CD4-positive, alpha-beta T cell treated with Interleukin-17A for 1 hour (primary cell): ENCODE data around the gene SAMD4A.

Source experiments
- DNase-seq: peaks from one replicate; pipeline ENCODE4 v3.0.0-alpha.2; 2020

SAMD4A gene

DNA sequence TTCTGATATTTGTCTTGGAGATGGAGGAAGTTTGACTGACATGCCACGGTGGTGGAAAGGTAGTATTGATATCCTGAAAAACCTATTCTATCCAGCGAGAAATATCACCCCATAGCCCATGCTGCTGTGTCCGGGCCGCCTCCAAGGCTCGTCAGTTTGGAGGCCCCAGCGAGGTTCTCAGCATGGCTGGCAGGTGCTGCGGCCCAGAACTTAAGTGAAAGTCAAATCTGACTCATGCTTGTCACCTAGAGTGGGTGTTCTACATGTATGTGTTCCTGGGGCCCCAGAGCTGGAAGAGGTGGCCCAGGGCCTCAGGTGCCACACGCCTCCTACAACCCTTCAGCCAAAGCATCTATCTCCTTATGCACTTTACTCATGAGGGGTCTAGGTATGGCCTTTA is 242.8 kb downstream of the SAMD4A start:
- no peak for DNase-seq

DNA sequence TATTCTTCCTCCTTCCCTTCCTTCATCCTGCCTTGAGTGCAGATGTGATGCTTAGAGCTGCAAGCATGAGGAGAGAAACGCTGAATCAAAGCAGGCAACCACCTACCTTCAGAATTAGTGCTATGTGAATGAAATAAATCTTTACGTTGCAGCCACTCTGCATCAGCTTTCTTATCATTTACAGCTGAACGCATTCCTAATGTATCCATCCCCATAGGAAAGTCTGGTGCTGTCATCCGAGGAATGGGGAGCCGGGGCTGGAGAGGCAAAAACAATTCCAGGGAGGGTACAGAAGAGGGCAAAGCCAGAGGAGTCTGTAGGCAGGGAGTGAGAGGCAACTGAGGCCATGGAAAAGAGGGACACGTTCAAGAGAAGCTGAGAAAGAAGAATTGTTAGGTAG is 245.7 kb downstream of the SAMD4A start:
- no peak for DNase-seq

DNA sequence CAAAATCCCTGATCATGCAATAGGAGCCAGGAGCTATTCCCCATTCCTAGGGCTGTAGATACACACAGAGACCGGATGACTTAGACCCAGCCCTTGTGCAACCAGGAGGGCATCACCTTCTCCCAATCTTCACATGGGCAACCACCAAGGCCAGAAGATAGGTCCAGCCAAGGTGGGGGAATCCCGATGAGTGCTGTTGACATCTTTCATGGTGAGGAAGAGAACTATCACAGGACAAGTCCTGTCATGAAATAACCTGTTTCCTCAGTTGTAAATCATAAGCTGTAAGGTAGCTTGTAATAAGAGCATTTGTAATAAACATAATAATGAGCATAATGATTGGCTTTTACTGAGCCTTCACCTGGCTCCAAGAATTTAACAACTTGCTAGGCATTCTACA is 246.2 kb downstream of the SAMD4A start:
- DNase-seq, result no peak

DNA sequence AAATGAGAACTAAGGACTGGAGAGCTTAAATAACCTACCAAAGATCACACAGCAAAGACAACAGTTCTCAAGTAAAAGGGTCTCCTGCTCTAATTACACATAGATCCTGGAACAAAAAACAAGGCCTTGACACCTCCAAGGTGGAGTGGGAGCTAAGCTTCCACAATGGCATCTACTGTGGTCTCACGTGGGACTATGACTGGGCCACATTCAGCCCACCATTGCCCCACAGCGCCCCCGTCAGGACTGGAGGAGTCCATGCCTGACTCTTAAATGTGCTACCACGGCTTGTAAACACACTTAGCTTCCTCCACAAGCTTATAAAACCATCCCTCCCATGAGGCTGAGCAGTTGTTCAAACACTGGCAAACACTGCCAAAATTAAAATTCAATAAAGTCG is 247.1 kb downstream of the SAMD4A start:
- DNase-seq, result peak; percentile 2

DNA sequence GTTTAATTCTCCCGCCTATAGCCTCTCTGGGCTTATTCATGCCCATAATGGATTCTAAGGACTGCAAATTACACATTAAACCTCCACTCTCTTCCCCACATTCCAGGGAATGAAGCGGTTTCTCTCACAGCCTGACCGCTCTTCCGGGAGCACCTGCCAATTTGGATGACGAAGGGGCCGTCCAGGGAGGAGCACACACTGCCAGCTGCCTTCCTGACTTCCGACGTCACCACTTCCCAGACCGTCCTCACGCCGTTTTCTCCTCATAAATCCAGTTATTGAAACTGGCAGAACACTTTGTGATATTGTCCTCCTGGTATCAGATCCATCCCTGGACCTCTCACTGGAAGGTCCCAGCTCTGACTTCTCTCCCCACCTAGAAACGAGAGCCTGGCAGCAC is 248.1 kb downstream of the SAMD4A start:
- DNase-seq, result no peak

DNA sequence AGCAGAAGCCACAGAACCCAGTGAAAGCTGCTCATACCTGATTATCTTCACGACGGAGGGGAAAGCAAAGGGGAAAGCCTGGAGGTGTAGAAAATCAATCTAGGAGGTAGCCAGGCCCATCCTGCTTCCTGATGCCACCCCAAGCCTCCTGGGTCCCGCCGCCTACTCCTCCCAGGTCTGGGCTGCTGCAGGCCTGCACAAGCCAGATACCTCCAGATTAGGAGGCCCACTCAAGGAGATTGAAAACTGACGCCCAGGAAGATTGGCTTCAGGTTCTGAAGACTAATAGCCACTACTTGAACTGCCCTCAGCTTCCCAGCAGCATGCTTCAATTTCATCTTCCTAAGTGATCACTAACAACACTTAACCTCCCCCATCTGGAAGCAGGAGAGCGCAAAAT is 248.6 kb downstream of the SAMD4A start:
- DNase-seq, result no peak

DNA sequence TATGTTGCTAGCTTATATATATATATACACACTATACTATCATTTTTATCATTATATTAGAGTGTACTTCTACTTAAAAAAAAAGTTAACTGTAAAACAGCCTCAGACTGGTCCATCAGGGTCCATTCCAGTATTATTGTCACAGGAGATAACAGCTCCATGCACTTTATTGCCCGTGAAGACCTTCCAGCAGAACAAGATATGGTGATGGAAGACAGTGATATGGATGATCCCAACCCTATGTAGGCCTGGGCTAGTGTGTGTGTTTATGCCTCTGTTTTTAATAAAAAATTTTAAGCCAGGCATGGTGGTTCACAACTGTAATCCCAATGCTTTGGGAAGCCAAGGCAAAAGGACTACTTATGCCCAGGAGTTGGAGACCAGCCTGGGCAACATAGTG is 249.5 kb downstream of the SAMD4A start:
- no peak for DNase-seq

DNA sequence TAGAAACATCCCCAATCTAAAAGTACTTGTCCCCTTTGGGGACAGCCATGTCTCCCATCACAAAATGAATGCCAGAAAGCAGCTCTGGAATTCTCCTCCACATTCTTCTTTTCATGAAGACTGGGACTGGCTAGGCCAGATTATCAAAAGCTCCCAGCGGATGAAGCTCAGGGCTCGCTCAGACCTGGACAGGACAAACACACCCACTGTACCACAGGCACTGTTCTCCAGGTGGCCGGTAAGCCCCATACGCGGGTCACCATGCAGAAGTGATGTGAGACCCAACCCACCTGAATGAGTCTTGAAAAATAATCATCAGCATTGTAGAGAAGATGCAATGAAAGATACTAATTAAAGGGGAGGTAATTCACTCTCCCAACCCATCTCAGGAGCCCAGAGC is 250.6 kb downstream of the SAMD4A start:
- no peak for DNase-seq

DNA sequence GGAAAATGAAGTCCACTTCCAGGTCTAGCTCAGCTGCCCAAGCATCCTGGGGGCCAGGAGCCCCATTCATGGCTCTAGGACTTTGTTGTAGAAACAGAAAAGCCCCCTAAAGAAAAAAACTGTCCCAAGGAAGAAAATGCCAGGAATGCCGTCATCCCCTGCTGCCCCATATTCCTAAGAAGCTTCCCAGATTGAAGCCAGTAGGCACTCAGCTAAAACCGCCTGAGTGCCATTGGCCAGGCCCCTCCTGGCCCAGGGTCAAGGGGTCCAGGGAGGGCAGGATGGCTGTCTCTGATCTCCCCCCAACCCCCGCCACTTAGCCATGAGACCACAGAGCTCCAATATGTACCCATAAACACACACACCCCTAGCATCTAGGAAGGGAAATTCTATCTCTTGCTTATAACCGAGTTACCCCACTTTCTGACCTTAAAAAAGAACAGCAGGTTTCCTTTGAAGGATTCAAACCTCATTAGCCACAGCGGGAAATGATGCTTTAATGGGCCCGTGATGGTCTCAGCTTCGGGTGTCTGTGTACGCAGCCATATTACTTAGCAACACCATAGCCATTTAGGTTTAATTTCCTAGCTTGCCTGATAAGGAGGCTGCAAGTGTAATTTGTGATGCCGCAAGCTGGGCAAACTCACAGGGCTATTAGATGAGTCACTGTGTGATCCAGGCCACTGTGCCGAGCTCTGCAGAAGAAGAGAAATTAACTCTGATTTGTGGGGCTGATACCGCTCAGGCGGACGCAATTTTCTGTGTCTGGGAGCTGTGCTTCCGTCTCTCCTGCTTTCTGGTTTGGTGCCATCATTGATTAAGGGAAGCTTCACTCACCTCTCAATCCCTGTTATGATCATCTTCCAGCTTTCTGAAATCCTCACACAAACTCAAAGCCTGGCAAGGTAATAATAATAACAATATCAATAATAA is 251.5 kb downstream of the SAMD4A start:
- DNase-seq, result no peak

DNA sequence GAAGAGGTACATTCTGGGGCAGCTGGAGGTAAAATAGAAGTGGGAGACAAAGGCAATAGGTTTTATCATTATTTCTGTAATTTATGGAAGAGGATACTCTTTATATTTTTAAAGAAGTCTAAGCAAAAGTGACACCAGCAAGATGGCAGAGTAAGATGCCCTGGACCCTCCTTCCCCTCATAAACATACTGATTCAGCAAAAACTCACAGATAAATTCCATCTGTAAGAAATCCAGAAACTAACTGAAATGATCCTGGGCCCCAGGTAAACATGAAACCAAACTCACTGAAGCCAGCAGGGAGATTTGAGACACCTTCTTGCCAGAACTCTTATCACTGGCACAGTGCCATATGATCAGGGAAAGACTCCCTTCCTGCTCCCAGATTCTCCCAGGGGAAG is 255.8 kb downstream of the SAMD4A start:
- no peak for DNase-seq

DNA sequence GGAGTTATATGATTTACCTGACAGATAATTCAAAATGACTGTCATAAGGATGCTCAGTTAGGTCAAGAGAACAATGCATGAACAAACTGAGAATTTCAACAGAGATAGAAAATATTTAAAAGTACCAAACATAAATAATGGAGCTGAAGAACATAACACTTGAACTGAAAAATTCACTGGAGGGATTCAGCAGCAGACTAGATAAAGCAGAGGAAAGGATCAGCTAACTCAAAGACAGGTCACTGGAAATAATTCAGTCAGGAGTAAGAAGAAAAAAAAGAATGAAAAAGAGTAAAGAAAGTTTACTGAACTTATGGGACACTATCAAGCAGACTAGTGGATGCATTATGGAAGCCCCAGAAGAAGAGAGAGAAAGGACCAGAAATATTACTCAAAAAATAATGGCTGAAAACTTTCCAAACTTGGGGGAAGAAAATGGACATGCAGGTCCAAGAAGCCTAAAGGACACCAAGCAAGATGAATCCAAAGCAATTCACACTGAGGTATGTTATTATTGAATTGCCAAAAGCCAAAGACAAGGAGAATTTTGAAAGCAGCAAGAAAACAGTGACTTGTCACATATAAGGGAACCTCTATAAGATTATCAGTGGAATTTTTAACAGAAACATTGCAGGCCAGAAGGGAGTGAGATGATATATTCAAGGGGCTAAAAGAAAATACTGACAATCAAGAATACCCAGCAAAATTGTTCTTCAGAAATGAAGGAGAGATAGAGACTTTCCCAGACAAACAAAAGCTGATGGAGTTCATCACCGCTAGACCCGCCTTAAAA is 257.0 kb downstream of the SAMD4A start:
- no peak for DNase-seq

DNA sequence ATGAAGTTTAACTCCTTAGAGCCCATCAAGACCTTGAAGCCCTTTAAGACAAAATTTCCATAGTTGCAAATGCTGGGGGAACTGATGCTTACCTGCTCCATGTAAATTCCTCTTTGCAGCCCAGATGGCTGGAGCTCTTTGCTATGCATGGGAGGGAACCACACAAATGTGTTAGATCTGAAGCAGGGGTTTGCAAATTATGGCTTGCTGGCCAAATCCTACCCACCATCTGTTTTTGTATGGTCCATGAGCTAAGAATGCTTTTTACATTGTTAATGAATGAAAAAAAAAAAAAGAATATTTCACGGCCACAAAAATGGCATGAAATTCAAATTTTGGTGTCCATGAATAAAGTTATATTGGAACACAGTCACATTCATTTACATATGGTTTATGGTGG is 261.1 kb downstream of the SAMD4A start:
- DNase-seq, result no peak

DNA sequence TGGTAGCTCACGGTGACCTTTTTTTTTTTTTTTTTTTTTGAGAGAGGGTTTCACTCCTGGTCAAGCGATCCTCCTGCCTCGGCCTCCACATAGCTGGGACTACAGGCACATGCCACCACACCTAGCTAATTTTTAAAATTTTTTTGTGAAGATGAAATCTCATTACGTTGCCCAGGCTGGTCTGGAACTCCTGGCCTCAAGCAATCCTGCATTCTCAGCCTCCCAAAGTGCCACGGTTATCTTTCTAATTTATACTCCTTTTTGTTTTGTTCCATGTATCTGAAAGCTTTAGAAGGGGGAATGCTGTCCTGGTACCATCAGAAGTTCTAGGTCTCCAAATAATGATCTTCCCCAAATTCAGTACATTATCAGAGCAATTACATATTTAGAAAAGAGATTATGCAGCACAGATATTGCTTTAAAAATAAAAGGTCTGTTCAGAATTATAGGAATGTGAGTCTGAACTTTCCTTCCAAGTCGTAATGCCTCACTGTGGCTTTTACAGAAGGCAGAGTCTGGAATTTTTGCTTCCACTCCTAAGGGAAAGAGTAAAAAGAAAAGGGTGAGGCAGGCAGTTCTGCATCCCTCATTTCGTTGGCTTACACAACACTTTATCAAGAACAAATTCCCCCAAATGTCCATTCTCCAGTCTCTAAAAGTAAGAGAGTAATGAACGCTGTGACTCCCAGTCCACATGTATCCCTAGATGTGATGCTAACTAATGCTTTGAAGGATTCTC is 262.7 kb downstream of the SAMD4A start:
- no peak for DNase-seq

DNA sequence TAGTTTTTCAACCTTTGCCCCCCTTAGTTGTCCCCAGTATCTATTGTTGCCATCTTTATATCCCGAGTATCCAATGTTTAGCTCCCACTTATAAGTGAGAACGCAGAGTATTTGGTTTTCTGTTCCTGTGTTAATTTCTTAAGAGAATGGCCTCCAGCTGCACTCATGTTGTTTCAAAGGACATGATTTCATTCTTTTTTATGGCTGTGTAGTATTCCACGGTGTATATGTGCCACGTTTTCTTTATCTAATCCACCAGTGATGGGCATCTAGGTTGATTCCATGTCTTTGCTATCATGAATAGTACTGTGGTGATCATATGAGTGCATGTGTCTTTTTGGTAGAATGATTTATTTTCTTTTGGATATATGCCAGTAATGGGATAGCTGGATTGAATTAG is 263.7 kb downstream of the SAMD4A start:
- DNase-seq, result no peak

DNA sequence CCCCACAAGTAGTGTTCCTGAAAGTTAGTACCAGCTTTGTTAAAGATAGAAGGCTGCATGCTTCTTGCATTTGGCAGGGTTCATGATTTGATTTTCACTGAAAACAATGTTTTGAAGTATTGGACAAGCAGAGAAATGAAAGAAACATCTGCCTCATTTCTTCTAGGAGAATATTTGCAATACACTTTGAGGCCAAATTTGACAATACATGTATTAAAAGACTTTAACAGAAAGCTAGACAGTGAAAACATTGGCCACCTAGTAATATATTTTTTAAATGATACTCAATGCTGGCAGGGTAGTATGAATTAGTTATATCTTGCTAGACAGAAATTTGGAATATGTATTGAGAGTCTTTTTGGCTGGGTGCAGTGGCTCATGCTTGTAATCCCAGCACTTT is 267.2 kb downstream of the SAMD4A start:
- DNase-seq, result no peak

DNA sequence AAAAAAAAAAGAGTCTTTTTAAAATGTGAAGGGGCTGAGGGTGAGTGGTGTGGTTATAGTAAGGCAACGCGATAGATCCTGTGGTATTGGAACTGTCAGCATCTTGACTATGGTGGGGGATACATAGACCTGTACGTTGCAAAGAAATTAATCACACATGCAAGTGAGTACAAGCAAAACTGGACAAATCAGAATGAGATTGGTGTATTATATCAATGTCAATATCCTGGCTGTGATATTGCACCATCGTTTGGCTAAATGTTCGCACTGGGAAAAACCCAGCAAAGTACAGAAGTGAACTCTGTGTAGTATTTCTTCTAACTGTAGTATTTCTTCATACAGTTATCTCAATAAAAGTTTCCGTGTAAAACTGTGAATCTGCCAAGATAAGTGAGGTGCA is 267.8 kb downstream of the SAMD4A start:
- no peak for DNase-seq

DNA sequence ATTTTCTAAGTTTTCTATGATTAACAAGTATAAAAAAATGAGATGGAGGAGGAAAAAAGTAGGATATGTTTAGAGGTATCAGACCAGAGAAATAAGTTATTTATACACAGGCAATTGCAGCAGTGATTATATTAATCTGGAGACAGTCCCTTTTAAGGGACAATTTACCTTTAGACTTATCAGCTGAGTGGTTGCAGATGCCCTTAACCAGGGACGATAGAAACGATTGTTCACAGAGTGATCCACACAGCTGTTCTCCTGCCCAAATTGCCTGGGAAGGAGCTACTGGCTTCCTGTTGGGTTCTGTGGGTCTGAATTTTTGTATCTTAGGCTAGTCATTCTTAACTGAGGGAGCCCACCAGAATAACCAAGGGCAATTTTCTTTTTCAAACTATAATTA is 269.3 kb downstream of the SAMD4A start:
- no peak for DNase-seq

DNA sequence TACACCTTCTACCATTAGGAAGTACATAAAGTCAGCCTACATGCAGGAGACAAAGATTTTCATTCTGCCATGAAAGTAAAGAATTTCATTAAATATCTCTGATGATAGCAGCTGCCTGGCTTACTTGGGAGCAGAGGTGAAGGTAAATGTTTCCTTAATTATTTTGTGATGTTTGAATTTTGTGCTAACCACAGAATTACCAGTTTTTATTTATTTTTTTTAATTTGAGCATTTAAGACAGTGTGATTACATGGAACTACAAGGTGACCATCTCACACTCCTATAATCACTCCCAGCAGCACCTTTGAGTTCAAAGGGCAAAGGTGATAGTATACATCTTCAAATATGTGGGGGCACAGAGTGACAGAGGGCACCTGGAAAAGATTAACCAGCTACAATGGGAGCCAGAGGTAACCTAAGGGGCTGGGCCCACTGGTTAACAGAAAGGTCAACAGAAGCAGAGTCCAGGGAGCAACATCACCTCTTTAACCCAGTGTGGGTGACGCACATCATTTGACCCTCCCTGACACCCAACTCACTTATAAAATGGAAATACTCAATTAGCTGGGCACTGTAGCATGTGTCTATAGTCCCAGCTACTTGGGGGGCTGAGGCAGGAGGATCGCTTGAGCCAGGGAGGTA is 270.7 kb downstream of the SAMD4A start:
- DNase-seq, result no peak

DNA sequence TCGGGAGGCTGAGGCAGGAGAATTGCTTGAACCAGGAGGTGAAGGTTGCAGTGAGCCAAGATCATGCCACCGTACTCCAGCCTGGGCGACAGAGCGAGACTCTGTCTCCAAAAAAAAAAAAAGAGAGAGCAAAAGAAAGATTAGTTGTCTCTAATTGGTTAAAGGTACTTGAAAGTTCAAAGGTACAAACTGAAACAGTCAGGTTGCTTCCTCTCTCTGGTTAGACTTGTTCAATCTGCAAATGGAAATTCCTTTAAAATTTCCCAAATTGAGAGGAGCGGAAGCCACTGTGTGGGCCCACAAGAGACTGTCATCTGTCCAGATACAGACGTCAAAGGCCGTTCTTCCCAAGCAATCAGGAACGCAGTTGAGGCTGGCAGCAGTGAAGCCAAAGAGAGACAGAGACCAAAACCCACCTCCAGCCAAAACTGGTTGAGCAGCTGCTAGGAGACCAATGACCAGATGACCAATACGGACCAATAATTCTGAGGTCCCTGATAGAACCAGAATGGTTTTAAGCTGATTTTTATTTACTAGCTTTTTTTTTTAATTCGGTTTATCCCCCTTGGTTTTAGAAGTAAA is 272.1 kb downstream of the SAMD4A start:
- no peak for DNase-seq

DNA sequence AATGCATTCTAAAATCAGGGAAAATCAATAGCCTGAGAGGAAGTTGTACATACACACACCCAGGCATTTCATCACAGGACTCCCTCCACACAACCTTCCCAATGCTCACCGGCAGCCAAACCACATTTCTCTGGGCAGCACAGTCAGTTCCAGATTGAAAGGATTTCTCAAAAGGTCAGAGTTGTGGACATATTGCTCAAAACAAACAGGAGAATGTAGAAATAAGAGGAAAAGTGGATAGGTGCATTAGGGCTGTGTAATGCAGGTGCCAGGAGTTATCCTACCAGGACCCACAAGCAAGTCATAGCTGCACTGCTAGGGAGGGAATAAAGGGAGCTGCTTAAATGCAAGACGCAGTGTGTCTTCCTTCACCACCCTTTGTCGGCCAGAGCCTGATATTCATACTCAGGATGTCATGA is 272.8 kb downstream of the SAMD4A start:
- DNase-seq, result no peak

DNA sequence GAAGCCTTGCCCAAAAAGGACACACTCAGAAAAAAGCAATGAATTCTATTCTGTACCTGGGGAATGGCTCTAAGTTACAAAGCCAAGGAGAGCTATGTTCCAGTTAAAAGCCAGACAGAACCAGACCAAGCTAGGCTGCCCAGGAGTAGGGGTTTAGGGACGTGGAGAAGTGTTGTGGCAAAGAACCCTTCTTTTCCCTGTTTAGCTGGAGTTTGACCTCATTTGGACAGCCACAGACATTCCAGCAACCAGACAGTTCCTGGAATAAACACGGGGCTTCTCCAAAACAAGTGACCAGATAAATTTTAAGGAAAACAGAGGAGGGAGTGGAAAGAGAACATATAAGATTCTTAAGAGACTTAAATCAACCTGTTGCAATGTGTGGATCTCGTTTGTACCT is 273.4 kb downstream of the SAMD4A start:
- no peak for DNase-seq

DNA sequence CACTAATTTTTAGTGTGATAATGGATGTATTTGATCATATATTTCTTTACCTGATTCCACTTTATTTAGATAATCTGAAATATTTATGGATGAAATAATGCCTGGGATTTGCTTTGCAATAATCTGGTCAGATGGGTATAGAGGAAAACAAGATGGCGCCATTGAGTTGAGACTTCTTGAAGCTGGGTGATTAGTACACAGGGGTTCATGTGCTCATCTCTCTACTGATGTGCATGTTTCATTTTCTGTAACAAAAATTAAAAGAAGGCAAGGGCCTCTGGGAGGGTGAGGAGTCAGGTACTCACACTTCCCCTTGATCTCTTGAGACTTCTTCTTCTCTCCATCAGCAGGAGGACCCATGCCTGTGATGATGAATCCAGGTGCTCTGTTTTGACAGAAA is 273.9 kb downstream of the SAMD4A start:
- DNase-seq, result no peak
